Measurements from ENCODE around the gene GPR55.
"Not testable (repeated sequence)": the region's sequence is repeated elsewhere in the genome, so short reads cannot be mapped to it uniquely, and the experiment has no call there.

GPR55 gene

DNA sequence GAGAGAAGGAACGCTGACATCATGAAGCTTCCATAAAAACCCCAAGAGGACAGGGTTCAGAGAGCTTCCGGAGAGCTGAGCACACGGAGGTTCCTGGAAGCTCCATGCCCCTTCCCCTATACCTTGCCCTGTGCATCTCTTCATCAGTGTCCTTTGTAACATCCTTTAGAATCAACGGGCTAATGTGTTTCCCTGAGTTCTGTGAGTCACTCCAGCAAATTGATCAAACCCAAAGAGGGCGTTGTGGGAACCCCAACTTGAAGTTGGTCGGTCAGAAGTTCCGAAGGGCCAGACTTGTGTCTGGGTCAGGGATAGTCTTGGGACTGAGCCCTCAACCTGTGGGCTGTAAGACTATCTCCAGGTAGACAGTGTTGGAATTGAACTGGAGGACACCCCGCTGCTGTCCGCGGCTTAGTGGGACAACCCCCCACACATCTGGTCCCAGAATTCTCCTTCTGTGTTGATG, 25.9 kb upstream of the GPR55 start:
- no peak for DNase-seq

DNA sequence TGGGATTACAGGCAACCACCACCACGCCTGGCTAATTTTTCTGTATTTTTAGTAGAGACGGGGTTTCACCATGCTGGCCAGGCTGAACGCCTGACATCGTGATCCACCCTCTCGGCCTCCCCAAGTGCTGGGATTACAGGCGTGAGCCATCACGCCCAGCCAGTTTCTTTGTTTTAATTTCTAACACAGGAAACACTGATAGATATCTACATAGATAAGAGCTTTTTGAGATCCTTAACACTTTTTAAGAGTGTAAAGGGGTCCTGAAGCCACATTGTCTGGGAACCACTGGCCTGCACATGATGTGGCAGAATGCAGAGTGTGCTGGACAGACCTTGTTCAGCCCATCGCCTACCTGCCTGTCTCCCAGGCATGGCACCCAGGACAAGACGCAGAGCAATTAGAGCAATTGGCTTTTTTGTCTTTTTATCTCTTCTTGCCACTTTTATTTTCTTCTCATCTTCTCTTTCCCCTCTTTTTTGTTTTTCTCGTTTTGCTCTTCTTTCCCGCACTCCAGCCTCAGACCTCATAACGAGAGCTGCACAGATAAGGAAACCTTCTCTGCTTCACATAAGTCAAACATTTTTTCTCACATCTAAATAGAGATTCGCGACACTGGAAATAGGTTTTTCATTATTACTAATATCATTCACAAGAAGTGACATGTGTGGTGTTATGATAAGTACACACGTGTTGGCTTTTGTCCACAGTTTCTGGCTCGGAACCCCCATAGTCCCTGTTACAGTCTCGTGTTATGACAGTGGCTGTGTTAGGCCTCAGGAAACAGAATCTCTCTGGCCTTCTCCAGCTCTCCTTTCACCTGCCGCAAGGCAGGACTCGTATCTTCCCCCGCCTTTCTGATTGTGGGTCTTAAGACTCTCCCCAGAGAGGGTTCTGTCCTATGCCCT, 25.2 kb upstream of the GPR55 start:
- no peak for DNase-seq

DNA sequence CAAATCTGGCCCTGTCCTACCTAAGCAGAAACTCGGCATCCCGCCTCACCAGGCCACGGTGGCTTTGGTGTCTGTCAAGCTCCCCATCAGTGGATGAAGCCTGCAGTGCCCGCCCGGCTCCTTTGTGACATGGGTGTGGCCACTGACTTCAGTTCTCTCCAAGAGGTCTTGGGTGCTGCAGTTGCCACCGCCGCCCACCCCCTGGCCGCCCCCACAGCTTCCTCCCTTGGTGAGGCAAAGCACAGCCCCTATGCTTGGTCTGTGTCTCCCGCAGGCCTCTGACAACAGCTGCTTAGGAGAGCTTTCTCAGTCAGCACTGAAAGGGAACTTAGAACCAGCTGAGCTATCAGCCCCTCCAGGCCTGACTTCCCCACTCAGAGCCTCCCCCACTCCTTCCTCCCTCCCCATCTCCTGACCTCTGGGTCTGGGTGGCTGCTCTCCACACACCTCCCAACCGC, 22.9 kb upstream of the GPR55 start:
- no peak for DNase-seq

DNA sequence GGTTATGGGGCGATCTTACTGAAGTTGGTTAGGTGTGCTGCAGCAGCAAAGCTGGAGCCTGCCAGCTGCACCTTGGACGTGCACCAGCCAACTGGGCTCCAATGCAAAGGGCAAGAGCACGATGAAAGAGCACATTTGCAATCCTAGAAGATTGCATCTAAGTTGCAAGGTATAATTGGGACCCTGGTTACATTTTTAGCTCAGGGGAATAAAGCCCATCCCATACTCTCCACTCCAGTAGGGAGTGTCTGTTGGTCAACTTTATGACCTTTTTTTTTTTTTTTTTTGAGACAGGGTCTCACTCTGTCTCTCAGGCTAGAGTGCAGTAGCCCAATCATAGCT, 22.2 kb upstream of the GPR55 start:
- DNase-seq, result no peak

DNA sequence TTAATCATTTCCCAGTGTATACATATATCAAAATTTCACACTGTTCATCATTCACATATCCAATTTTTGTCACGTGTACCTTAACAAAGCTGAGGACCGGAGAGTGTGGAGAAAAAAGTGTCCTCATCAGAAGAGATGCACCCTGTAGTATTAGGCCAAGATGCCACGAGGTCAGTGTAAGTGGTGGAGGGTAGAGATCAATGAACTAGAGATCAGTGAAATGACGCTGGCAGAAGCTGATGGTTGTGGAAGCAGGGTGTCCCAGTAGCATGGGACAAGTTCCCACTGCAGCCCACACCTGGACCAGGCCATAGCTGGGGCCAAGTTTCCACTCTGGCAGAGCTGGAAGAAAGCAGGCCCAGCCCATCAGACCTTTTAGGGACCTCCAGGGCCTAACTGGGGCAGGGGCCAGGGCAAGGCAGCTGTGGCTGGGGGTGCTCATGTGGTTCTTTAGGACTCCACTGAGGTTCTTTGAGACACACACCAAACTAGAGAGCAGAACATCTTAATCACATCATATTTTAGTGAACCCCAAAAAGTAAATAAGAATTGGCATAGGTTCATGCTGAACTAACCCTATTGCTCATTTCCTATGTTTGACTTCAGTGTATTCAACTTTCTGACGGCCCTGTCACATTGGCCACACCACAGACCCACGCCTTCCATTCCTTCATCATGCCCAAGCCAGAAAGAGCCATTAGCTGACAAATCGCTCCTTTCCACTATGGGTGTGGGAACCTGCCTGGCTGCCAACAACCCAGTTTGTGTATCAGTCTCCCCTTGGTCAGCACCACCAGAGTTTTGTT, 21.6 kb upstream of the GPR55 start:
- DNase-seq, result no peak

DNA sequence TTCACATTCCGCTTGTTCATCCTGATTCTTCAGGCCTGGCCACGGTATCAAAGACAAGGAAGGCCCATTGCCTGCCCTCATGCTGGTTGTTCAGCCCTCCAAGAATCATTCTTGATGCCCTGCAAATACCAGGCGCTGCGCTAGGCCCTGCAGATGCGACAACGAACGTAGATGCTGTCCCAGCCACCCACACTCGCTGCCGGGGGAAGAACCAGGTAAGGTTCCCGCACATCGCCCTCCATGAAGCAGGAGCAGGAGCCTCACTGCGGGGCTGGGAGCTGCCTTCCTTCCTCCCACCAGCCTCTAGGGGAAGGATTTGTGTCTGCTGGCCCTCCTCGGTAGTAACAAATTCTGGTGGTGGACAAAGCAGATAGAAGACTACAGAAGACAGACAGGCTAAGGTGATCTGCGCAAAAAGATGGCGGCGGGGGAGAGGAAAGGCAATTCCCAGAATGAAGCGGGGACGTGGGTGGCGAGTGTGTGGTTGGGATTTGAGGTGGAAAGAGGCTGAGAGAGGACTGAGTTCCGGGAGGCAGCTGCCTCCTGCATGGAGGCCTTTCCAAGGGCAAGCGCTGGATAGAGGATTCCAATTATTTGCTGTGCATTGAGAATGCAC, 19.8 kb upstream of the GPR55 start:
- DNase-seq, result no peak

DNA sequence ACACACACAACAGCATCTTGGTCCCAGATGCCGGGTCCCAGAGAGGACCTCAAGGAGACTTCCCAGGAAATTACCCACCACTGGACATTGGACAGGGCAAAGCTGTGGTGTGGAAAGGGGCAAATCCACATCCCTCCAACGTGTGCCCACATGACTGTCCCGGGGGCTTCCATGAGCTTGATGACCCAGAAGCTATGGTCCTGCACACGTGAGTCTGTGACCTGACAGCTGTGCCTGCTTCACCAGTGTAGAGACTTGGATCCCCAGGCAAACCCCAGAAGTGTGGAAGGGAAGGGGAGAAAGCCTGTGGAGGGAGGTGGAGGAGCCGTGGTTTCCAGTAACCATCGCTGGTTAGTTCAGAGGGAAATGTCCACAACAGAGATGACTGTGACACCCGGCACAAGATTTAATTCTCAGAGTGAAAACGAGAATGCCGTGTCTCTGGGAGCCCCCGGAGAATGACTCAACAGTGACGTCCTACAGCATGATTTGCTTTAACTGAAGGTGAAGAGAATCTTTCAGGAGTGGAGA, 19.1 kb upstream of the GPR55 start:
- no peak for DNase-seq

DNA sequence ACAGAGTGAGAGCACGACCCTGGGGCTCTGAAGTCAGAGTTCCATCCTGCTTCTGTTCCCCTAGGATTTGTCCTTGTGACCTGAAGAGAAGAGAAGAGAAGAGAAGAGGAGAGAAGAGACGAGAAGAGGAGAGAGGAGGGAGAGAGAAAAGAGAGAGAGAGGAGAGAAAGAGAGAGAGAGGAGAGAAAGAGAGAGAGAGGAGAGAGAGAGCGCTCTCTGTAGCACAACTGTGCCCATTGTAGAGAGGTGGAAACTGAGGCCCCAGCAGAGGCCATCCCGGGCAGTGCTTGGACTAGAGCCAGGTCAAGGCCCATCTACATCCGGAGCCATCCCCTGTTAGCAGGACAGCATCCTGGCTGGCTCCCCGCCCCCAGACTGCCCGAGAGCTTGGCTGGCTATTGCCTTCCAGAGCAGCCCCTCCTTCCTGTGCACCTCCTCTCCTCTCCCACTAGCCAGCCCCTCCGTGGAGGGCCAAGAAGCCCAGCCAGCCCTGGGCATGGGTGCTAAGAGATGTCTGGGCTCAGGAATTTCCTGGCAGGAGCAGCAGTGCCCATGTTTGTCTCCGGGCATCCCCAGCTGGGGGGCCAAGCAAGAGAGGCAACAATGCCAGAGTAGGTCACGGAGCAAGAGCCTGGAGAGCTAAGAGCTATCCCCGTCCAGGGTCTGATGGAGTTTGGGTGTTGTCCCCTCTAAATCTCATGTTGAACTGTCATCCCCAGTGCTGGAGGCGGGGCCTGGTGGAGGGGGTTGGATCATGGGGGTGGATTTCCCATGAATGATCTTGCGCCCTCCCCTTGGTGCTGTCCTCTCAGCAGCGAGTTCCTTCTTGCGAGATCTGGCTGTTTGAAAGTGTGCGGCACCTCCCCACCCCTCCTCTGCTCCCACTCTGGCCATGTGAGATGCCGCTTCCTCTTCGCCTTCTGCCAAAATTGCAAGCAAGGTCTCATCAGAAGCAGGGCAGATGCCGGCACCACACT, 18.2 kb upstream of the GPR55 start:
- DNase-seq, result no peak

DNA sequence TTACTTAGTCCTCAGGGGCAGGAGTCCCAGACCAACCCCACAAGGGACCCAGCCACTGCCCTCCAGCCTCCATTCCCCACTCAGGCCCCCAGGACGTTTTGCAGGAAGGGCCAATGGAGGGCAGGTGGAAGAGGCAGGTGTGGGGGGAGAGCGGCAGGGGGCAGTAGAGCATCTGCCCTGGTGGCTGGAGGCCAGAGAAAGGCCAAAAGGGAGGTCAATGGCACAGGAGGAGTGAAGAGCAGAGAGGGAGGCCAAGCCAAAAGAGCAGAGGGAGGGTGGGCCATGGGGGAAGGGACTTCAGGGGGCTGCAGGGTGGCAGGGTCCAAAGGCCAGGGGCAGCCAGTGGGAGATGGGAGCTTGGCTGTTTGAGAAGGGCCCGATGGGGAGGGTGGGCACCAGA, 17.3 kb upstream of the GPR55 start:
- no peak for DNase-seq

DNA sequence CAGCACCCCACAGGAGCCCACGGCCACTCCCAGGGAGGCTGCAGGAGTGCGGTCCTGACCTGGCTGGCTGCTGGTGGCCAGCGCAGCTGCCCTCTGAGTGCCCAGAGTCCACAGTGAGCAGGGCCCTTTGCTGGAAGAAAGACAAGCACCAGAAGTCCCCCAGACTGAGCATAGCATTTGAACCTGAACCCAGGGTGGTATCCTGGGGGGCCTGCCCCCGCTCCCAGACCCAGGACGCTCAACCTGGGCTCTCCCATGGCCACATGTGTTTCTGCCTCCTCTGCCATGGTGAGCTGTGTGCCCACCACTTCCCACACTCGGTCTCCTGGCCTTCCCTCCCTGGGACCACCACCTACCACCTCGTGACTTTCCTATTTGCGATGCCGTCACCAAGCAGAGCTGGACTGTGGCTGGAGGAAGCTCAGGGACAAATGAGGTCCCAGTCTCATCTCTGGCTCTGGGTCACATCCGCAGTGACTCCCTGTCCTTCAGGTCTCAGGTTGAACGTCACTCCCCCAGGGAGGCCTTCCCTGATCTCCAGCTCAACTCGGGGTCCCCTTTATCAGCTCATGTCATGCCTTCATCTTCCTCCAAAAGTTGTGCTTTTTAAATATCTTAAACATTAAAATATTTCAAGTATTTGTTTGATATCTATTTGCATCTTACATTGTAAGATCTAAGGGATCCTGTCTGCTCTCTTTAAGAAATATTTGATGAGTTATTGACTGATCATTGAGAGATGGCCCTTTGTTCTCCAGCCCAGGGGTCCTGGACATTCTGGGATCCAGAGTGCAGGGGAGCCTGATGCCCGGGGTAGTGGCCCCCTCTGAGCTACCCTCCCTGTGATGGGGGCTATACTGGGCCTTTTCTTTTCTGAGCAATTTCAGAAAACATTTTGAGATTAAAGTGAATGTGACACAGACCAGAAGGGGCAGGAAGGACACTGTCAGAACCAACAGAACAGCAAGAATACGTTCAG, 16.4 kb upstream of the GPR55 start:
- no peak for DNase-seq

DNA sequence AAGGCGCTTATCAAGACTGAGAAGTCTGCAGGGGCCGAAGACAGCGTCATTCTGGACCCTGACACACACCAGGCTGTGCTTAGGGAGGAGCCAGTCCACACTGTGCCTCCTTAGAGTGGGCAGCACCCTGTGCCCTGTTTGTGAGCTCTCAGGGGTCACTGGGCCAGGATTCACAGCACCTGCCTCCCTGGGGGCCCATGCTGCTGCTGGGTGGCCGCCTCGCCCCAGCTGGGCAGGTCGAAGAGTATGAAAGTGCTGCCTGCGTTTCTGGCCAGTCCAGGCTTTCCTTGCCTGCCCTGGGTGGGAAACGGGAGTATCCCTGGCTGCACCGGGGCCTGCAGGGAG, 15.4 kb upstream of the GPR55 start:
- no peak for DNase-seq

DNA sequence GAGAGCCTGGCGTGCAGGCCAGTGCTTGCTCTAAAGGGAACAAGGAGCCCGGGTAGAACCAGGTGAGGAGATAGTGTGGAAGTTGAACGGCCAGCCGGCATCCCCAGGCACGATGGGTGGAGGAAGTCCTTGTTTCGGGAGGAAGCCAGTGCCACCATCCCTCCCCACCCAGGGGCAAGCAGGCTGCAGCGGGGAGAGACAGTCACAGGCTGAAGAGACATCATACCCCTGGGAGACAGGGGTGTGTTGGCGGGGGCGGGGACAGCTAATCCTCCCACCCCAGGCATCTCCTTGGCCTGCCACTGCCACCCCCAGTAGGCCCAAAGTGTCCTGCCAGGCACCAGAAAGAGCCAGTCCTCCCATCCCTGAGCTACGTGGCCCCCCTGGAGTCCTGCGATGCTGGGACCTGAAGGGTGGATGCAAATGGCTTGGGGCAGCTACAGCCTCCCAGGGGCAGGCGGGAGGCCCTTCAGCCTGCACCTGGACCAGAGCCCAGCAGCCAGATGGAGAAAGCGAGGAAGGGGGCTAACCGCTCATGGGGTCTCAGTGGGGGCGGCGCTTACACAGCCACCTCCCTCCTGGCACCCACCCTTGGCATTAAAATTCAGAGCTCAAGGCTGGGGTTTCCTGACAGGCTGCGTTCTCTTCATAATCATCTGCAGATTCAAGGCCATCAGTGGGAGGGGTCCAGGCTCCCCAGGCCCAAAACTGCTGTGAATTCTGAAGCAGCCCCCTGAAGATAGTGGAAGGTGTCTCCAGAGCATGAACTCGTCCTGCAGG, 14.8 kb upstream of the GPR55 start:
- no peak for DNase-seq

DNA sequence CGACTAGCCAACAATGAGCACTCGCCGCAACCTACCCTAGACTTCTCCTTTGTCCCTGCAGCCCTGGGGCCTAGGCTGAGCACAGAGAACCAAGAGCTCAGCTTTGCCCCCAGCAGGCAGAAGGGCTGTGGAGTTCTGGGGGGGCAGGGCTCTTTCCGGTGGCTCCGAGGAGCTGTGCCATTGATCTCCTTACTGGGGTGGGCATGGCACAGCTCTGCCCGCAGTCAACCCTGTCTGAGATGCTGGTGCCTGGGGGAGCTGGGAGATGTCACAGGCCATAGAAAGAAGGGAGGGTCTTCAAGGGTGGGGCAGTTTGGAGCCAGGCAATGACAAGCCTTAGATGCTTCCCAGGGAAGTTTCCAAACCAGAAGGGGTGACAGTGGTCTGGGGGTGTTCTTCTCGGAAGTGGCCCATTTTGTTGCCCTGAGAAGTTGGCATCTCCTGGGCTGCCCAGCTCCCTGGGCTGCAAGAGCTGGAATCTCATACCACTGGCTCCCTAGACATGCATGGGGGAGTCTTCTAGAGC, 14.1 kb upstream of the GPR55 start:
- no peak for DNase-seq

DNA sequence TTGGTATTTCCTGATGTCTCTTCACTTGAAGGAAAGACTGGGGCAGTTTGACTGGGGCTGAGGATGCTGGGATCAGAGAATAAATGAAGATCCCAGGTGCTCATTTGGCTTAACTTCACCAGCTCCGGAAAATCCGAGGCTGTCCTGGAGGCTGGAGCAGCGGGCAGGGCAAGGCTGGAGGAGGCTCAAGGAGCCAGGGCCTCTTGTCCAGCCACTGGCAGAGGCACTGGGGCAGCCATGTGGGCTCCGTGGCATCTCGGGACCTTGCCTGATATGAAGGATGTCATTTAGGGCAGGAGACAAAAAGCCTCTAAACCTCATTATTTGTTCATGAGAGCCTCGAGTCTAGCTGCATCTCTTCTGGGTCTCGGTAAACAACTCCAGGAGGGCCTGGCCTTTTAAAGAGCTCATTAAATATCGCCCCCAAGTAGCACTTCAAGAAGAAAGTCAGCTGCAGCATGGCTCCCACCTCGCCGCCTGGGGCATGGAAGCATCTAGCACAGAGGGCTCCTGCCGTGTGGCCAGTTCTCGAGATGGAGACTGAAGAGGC, 13.5 kb upstream of the GPR55 start:
- DNase-seq, result no peak

DNA sequence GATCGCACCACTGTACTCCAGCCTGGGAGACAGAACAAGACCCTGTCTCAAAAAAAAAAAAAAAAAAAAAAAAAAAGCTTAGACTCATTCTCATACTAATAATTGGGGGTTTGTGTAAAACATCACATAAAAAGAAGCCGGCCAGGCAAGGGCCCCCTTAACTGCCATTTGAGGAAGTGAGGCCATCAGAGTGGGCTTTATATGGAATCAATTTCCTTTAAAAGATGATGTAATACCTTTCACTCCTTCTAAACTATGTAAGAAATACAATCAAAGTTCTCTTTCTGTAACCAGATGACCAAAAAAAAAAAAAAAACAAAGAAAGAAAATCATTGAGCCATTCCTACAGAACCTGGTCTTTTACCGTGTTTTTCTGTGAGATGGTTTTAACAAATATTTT, 13.1 kb upstream of the GPR55 start:
- DNase-seq, result no peak

DNA sequence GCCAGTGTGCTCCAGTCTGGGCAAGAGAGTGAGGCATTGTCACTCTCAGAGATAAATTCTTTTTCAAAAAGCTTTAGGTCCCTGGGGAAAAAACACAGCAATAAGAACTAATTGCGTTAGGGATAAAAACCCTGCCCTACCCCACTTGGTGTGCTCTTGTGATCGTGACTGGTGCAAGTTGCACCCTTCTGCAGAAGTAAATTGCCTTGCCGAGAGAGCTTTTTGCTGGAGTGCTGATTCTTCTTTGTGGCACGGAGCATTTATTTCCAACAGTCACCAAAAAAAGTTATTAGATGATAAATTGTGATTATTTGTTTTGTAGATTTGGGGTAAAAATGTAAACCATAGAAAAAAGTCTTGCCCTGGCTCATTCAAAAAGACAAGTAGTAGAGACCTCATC, 12.3 kb upstream of the GPR55 start:
- DNase-seq, result no peak

DNA sequence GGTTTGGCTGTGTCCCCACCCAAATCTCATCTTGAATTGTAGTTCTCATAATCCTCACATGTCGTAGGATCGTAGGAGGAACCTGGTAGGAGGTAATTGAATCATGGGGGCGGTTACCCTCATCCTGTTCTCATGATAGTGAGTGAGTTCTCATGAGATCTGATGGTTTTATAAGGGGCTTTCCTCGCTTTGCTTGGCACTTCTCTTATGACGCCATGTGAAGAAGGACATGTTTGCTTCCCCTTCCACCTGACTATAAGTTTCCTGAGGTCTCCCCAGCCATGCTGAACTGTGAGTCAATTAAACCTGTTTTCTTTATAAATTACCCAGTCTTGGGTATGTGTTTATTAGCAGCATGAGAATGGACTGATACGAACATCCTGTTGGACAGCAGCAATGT, 11.2 kb upstream of the GPR55 start:
- DNase-seq, result not testable (repeated sequence)

DNA sequence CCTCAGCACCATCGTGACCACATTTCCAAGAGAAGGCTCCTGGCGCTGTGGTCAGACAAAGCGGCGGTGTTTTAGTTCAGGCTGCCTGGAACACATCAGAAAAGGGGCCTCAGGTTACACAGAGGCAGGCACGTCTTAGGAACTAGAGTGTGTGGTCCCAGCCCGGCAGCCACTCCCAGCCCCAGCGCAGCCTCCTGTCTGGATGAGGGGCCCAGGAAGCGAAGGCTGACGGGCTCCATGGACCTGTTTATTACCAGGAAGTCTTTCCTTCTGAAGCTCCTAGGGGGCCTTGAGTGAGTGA, 10.0 kb upstream of the GPR55 start:
- no peak for DNase-seq

DNA sequence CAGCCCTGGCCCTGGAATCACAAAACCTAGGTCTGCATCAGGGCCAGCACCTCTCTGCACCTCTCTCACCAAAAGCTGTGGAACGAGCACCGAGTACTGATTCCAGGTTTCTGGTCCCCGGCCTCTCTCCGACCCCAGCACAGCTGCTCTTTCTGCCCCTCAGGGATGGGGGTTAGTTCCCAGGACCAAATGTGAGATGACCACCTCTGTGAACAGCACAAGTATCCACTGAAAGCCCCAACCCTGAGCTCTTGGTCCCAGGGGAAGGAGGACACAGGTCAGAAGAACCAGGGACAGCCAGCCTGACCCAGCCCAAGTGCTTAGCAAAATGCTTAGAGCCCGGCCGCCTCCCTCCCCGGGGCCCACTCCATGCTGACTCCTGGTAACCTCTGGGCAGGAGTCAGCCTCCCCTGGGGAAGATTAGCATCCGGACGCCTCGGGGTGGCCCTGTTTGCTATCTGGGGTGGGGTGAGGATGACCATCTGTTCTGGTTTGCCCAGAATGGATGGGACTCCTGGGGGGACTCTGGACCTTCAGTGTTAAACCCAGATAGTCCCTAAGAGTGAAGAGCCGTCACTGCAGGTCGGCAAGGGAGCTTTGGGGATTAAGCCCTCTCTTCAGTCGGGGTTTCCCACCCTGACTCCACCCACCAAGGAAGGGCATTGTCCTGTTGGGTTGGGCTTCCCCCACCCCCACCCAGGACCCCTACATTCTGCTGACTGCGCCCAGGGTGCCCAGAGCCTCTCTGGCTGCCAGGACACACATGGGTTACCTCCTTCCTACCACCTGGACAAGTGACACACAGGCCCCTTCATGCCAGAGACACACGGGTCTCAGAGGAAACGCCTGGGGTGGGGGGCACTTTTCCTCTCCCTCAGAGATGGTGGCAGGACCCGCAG, 9.4 kb upstream of the GPR55 start:
- DNase-seq, result no peak
